Stimulated activated CD4-positive, alpha-beta T cell treated with anti-CD3 and anti-CD28 coated beads, Interleukin-2, amount 100 ng/mL, for 4 hours (primary cell): ENCODE measurements around the gene GAPDHS.

ENCODE experiments used
- DNase-seq: peaks from one replicate; pipeline ENCODE4 v3.0.0-alpha.2; 2020; ENCODE audit warnings: low read depth

Gene GAPDHS

DNA sequence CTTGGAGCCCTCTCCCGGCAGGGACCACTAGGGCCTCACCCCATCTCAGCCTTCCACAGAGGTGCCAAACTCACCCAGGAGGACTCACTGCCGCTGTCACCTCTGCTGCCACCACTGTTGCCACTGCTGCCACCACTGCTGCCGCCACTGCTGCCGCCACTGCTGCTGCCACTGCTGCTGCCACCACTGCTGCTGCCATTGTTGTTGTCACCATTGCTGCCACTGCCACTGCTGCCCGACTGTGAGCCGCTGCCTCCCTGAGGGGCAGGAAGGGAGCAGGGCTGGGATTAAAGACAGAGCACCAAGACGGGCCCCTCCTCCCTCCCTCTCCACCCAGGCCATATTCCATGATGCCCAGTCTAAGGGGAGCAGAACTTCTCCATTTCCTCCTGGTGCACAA, 21.9 kb upstream of the GAPDHS start:
- DNase-seq = no peak

DNA sequence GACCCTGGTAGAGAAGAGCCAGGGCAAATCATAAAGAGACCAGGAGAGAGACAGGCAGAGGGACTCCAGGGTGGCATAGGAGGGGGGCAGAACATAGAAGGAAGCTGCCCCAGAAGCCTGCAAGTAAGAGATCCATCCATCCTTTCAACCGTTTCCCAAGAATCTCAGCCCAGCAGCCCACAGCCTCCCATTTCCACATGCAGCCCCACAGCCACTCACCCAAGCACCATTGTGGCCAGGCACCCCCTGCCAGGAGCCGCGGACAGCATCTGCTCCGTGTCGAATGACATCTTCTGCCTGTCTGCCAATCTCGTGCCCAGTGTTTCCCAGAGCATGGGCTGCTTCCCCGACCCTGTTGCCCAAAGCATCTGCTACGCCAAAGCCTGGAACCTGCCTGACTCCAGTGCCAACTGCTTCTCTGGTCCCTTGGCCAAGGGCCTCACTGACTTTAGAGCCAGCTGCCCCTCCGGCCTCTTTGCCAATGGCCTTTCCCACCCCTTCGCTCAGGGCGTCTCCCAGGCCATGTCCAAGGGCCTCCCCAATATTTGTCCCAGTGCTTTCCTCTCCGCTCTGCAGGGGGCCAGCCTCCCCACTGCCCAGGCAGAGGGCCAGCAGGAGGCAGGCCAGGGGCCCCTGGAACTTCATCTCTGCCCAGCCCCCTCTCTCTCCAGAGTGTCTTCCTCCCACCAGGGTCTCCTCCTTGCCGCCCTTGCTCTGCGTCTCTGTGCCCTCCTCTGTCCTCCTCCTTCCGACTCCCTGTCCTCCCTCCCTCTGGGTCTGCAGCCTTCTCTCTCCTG, 20.2 kb upstream of the GAPDHS start:
- no peak for DNase-seq

DNA sequence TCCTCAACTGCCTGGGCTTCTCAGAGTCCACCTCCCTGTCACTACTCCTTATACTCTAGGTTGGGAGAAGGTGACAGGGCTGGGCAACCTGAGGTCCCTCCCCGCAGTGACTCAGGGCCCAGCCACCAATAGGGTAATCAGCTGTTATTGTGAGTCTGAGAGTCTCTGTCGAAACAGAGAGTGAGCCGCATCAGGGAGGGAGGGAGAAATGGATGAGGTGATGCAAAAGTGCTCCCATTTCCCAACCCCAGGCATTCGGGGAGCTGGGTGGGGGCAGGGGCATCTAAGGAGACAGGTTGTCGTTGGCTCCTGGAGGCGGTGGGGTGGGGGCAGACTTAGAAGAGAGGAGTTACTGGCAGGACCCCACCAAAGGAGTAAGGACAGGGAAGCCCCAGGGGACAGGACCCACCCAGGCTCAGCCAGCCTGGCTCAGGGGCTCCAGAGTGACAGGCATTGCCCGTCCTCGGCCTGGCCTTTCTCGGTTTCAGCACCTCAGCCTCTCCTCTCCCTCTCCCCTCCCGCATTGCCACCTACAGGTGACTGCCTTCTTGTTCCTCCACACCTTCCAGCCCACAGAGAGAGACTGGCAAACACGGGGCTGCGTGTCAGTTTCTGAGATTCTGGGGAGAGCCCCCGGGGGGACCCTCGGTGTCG, 19.5 kb upstream of the GAPDHS start, which contains the start of gene DMKN:
TSS of gene DMKN (minus strand) at position 22 of the 654 bp plus-strand sequence. CDS start 174 bp downstream, outside the sequence.
- DNase-seq = no peak

DNA sequence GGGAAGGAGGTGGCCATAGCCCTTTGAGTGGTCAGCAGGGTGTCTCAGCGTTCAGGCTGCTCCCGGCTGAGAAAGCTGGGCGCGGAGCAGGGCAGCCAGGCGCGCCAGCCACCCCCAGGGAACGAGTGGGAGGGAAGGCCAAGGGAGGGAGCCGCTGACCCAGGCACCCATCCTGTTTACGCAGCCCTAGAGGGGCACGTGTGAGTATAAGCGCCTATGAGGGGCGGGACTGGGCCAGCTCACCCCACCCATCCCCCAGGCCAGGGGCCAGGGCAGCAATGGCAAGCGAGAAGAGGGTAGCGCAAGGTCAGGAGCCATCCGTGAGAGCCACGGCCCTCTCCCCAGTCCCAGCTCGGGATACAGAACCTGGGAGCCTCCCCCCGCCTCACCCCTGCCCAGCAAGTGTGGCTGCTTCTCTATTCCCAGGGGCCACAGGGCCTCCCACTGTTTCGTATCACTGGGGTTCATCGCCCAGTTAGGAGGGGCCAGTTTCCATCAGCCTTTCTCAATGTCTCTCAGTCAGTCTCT, 18.9 kb upstream of the GAPDHS start:
- no peak for DNase-seq

DNA sequence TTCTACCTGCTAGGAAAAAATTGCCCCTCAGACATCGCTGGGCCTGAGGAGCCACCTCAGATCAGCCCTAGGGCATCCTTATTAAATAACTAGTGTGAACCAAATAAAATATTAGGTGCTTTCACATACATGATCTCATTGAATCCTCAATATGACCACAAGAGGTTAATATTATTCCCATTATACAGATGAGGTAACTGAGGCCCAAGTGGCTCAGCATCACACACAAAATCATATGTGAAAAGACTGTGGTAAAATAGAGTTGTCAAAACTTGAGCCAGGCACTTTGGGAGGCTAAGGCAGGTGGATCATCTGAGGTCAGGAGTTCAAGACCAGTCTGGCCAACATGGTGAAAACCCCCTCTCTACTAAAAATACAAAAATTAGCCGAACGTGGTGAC, 16.9 kb upstream of the GAPDHS start:
- no peak for DNase-seq

DNA sequence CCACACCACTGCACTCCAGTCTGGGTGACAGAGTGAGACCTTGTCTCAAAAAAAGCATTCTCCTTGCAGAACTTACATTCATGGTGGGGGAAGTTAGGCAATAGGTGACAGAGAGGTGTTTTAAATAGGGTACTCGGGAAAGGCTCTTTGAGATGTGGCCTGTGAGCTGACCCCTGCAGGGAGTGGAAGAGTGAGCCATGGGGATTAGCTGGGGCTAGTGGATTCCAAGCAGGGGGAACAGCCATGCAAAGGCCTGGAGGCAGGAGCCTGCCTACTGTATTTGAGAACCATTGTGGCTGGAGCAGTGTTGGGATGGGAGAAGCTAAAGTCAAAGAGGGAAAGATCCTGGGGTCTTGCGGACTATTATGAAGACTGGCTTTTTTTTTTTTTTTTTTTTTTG, 15.9 kb upstream of the GAPDHS start:
- no peak for DNase-seq

DNA sequence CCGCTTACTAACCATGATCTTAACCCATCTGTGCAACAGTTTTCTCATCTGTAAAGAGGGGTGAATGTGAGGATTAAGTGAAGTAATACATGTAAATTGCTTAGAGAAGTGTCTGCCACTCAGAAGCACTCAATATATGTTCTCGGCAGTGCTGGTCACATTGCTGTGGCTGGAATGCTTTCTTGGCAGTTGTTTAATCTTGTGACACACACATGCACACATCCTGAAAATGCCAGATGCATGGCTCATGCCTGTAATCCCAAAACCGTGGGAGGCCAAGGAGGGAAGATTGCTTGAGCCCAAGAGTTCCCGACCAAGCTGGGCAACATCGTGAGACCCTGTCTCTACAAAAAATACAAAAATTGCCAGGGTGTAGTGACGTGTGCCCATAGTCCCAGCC, 14.9 kb upstream of the GAPDHS start:
- no peak for DNase-seq

DNA sequence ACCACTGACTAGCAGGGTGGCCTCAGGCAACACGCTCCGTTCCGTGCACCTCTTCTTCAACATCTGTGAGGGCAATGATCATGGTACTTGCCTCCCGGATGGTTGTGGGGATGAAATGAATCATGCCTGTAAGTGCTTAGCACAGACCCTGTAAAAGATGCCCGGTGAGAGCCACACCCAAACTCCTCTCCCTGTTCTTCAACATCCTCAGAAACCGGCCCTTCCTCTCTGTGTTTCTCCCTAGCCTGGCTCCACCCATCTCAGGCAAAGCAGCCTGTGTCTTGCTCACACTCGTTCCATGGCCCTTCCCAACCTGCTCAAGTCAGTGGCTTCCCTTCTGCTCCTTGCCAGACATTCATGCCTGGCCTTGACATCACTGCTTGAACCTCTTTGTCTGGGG, 14.0 kb upstream of the GAPDHS start:
- DNase-seq = no peak

DNA sequence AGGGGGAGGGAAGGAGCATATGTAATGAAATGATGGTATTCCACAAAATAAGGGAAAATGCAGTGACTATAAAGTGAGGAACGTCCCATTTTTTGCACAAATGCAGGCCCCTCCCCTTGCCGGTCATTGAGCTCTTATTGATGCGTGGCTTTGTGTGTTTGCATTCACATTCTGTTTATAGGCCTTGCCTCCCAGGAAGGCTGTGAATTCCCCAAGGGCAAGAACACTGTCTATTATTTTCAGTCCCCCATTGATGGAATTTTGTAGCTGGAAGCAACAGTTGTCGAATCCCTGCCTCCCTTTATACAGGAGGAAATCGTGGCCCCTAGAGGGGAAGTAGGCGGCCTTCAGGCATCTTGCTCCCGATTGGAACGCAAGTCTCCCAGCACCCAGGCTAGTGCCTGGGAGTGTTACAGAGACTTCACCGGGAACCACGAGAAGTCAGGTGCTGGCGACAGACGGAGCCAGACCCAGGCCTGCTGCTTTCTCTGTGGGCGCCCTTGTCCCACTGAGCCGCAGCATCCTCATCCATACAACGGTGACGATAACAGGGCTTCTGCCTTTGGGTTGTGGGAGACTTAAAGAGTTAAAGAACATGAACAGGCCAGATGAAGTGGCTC, 12.0 kb upstream of the GAPDHS start:
- DNase-seq = no peak

DNA sequence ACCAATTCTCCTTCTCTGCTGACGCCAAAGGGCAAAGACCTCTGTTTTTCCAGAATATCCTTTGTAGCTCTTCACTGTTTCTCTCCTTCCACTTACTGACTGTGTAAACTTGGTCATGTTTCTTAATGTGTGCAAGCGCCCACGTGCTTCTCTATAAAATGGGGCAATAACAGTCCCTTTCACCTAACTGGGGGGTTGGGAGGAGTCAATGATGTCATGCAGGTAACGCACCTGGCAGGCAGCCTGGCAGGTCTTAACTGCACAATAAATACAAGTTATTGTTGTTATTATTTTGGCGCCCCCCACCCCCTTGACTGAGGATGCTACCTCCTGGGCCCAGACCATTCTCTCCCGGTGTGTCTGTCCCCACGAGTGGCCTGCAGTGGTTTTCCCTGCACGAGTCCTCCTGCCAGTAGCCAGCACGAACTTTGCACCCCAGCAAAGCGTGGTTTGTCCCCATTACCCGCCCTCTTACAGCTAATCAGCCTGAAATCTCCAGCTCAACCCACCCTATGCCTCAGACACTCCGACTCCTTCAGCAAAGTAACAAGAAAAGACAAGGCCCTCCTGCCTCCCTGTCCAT, 10.4 kb upstream of the GAPDHS start:
- DNase-seq = no peak

DNA sequence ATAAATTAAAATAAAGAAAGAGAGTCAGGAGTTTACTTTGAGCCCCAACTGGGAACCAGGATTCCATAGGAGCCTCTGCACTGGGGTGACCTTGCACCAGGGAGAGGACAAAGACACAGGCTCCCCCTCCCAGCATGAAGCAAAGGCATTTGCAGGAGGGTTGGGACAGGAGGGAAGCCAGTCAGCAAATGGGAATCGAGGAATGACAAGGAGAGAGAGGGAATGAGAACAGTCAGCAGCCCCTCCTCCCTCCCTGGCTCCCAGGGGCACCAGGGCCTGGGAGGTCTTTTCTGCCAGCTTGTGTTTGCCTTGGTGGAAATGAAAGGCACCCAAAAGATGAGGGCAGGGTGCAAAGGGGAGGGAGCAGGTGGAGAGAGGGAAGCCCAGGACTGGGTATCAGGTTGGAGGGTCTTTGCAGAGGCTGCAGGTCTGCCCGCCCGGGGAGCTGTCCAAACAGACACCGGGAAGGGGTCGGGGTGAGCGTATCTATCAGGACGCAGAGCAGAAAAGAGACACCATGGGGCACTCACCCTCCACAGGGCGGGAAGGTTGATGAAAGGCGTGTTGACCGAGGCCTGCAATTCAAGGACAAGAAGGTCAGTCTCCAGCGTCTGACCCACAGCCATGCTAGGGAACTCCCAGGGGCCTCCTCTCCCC, 8.9 kb upstream of the GAPDHS start:
- DNase-seq = no peak

DNA sequence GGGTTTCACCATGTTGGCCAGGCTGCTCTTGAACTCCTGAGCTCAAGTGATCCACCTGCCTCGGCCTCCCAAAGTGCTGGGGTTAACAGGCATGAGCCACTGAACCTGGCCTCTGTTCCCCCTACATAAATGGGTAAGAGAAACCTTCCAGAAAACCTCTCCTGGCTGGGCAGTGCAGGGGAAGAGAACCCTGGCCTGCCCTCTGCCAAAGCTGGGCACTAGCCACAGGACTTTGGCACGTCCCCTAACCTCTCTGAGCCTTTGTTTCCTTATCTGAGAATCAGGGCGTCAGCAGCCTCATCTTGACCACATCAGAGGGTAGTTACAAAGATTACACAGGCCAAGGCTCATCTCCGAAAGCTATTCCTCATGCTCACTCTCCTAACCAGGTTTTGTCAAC, 7.4 kb upstream of the GAPDHS start:
- DNase-seq = no peak

DNA sequence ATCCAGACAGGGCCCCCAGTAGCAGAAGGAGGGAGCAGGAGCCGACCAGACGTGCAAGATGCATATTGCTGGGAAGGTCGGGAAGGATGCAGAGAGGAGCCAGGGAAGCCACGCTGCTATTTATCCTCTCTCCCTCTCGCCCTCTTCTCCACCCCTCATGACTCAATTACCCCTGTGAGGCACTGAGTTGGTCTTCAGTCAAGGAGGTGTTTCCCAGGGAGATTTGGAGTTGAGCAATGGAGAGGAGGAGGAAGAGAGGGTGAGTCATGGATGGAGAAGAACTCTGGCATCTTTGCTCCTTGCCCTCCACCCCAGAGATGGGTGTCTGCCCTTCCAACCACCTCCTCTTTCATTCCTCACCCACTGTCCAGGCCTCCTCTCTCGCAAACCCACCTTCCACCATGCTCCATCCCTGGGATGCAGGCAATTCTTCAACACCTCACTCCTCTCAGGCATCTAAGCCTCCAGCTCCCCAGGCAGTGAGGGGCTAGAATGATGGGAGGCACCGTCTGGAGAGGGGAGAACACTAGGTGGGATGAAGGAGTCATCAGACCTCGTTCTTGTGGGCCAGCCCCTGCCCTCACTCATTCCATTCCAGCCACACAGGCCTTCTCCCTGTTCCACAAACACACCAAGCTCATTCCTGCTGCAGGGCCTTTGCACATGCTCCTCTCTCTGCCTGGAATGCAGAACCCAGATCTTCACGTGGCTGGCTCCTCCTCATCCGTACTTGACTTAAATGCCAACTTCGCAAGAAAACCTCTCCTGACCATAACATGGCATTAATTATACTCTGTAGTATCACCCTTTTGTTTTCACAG, 4.8 kb upstream of the GAPDHS start, which contains the start of gene SBSN:
TSS of gene SBSN (minus strand) at position 94 of the 821 bp plus-strand sequence. CDS start at position 64, 30 bp downstream.
- no peak for DNase-seq

DNA sequence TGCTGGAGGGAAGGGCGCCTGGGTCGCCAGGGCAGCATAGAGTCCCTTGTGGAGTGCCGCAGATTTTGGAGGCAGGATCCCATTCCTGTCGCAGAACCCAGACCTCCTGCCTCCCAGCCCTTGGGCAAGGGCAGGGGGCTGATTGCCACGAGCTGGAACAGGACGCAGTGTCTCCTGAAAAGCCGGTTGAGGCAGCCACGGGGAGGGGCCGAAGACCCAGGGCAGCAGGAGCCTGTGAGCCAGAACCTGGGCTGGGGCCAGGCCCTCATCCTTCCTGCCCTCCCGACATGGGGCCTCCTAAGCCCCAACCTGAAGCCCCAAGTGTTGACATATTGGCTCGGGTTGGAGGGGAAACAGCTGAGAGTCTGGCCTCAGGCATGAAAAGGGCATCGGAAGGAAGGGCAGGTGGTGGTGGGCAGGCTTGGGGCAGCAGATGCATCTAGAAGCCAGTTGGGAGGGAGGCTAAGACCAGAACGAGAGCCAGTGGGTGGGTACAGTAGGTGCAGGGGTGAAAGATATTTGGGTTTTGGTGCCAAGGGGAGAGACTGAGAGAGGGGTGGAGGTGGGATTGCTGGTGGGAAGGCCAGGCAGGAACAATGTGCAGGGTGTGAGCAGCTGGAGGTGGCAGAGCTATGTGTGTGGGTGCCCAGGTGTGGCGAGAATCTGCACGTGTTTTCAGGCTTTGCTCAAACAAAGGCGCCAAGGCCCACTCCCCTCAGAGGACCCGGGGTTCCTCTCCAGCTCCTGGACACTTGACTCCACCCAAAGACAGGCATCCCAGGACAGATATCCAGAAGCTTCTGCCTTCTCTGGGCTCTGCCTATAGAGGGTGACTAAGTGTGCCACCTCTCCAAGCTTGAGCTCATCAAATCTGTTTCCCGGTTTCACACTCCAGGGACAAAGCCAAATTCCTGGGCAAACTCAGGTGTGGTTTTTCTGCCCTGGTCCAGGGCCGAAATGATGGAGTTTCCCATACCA, 3.7 kb upstream of the GAPDHS start:
- no peak for DNase-seq

DNA sequence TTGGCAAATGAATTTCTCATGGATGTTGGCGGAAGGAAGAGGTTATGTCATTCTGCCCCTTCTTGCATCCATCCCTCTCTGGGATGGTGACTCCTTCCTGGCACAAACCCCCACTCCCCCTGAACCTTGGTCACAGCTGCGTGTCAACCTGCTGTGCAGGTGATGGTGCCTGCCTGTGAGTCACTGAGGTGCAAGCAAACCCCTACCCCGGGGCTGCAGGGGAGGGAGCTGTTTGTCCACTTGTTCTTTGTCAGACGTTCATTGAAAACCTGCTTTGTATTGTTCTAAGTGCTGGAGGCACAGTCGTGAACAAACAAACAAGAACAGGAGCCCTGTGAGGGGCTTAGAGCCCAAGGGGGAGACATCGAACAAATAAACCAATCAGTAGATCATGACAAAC, 2.0 kb upstream of the GAPDHS start:
- no peak for DNase-seq

DNA sequence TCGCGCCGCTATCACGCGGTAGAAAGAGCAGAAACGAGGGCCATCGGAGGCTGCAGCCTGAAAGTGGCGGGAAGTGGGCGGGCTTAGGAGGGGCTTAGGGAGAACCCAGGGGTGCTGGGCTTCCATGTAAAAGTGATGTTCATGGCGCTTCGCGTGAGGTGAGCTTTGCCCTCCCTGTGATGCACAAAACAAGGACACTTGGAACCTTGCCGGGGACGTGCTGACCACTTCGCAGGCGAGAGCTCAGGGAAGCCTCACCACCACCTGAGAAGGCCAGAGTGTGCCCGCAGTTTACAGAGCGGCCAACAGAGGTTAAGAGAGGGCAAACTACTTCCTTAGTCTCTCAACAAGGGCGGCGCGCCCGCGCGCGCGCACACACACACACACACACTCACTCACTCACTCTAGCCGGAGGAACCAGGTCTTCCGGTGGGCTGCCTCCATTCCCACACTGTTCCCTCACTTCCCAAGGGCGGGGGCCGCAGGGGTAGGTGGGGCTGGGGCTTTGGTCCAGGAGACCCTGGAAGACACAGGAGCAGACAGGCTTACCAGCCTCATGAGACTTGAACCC, 651 bp downstream of the GAPDHS start:
- DNase-seq = peak; percentile 26

DNA sequence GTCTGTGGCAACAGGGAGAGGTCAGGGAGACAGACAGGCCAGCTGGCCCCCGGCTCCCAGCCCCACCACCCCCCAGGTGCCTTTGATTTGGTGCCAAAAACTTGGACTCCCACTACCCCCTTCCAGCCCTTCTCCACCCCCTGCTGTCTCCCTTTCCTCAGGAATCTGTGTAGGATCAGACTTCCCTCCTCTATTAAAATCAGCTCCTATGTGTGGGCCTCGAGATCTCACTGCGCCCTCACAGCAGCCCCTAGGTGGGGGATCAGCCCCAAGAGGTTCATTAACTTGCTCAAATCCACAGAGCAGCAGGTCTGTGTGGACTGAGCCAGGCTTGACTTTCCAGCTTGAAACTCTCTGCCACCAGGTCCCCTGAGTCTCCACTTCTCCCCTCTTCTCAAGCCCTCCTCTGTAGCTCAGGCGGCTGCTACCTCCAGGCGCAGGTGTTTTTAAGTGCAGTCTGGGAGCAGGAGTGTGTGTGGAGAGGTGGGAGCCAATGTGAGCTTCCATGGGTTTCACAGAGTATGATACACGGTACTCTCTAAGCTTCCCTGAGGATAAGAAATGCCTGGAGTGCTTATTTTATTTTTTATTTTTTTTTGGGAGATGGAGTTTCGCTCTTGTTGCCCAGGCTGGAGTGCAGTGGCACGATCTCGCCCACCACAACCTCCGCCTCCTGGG, 1.7 kb downstream of the GAPDHS start:
- no peak for DNase-seq

DNA sequence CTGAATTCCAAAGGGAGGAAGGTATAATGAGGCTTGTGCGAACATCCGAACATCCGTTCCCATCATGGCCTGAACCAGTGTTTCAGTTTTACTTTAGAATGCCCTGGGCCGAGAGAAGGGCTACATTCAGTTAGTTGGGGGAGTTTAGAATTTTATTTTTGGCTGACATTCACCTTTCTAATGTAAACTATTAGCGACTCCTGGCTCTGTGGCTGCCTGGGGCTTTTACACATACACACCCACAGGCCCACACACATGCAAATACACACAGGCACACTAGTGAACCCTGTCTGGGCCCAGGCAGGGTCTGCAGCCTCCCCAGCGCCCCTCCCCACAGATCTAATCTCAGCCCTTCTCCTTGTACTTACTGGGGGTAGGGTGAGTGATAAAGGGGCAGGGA, 6.1 kb downstream of the GAPDHS start:
- DNase-seq = no peak

DNA sequence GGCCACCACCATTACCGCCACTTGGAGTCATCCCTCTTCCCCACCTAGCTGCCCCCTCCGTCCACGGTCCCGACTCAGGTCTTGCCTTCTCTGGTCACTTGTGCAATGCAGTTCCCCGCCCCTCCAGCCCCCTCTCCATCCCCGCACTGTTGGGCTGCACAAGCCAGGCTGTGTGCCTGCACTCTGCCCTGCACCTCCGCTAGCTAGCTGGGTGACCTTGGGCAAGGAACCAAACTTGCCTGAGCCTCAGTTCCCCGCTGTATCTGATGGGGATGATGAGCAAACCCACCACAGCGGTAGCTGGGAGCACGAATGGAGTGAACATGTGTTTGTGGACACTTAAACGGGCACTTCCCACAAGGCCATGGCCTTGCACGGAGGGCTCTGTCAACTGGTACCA, 6.6 kb downstream of the GAPDHS start:
- no peak for DNase-seq
